Kidney (tissue), 14 donors: Measurements from ENCODE around the gene CES2. TPM values are rescaled to one million over a fixed set of nuclear protein-coding genes. Genes with fewer than 3 reads are reported as not detected.

ENCODE experiments used
- DNase-seq, 5 donors: peaks; one replicate each; pipeline ENCODE4 v3.0.0-alpha.2; 2013 to 2020
- FAIRE-seq: peaks from 2 replicates; lab custom pipeline; 2012; peaks lifted over from hg19 to GRCh38; lab: Jason Lieb, UNC
- H3K27ac ChIP-seq, 2 donors: one replicate each; pipeline ENCODE4 v1.7.0; 2013; ENCODE audit warnings: low read depth in 2 of 2, low read length in 2 of 2, inconsistent platforms in 1 of 2
- H3K27me3 ChIP-seq: one replicate; pipeline ENCODE4 v1.7.1; 2013; ENCODE audit warnings: low read length, inconsistent platforms; ENCODE audit not compliant: control insufficient read depth, insufficient read depth
- H3K36me3 ChIP-seq, 3 donors: one replicate each; pipeline versions ENCODE4 v1.7.0 to v1.7.1; 2013; ENCODE audit warnings: low read length in 3 of 3, control low read depth in 1 of 3, inconsistent platforms in 1 of 3; ENCODE audit not compliant: insufficient read depth in 3 of 3, control insufficient read depth in 2 of 3
- H3K4me1 ChIP-seq, 3 donors: one replicate each; pipeline versions ENCODE4 v1.7.0 to v1.7.1; 2013; ENCODE audit warnings: low read length in 3 of 3, inconsistent platforms in 1 of 3, low read depth in 1 of 3; ENCODE audit not compliant: control insufficient read depth in 2 of 3, insufficient read depth in 2 of 3
- H3K4me3 ChIP-seq, 3 donors: one replicate each; pipeline versions ENCODE4 v1.7.0 to v1.8.1; 2013; ENCODE audit warnings: low read length in 3 of 3, control low read depth in 1 of 3, inconsistent platforms in 1 of 3
- H3K9ac ChIP-seq, 3 donors: one replicate each; pipeline versions ENCODE4 v1.7.0 to v1.7.1; 2013; ENCODE audit warnings: low read length in 3 of 3, control low read depth in 1 of 3, inconsistent platforms in 1 of 3
- H3K9me3 ChIP-seq, 3 donors: one replicate each; pipeline versions ENCODE4 v1.7.0 to v1.7.1; 2013; ENCODE audit warnings: low read length in 3 of 3, control low read depth in 1 of 3, inconsistent platforms in 1 of 3; ENCODE audit not compliant: control insufficient read depth in 2 of 3, insufficient read depth in 1 of 3
- CTCF ChIP-seq: IDR thresholded peaks from 3 replicates; pipeline ENCODE4 v1.5.1; 2012; ENCODE audit warnings: mild to moderate bottlenecking, moderate library complexity, borderline replicate concordance; ENCODE audit not compliant: insufficient read depth; ENCODE audit errors: extremely low read depth
- intact Hi-C: fragments of 100-400 bp; cut with DNase I; formaldehyde crosslinking; loops from one replicate; pipeline ENCODE4 v1.11.1; 2022
- polyA plus RNA-seq: library from polyadenylated mRNA; stranded (reverse); fragments of 350-450 nt; fragmentation: Illumina TruSeq; extraction: RNeasy Lipid Tissue Mini Kit (QIAGEN cat#74804); gene quantifications from one replicate; pipeline ENCODE4 v1.2.3, GENCODE V29; 2014; ENCODE audit warnings: low read depth, low replicate concordance; ENCODE audit not compliant: insufficient read depth
- total RNA-seq: library from RNA; stranded (reverse); fragmentation: NEBNext Ultra II Directional; extraction: Animal tissue kit (Norgen Biotek cat#: 25700); gene quantifications from one replicate; pipeline ENCODE4 v1.2.1, GENCODE V29; 2021
- donor health status: control.
- donor health status: control.
- donor health status: control.
- donor health status: control.
- donor health status: control.
- donor health status: DM: yes; HTN: yes; CAD: no.
- donor health status: Normal renal cell carcinoma (clear cell type).

Gene CES2
- total and polyA plus RNA-seq, 2 donors from 2014 or later, result 72.1 to 76.9 TPM

GRCh38 chr16:66890799-66891198 lies 44.5 kb upstream of the CES2 start:
- Histone ChIP-seq H3K36me3 (peaks cover 0 to 5% (median 0%) of the 10 kb centered on the region in 3 donors), H3K9ac (no peak overlapping the region), H3K4me3 (no peak overlapping the region), H3K27ac (peak overlapping the region in 1 of 2 donors; percentile 51), H3K27me3 (no peaks in the 10 kb centered on the region), H3K9me3 (no peaks in the 10 kb centered on the region), H3K4me1 (peaks cover 0 to 12% (median 11%) of the 10 kb centered on the region in 3 donors)
- intact Hi-C loops, result no loop called here
- FAIRE-seq, result no peak
- no peak for TF ChIP-seq CTCF
- peak in 1 of 5 donors; percentile 18 for DNase-seq

- FAIRE-seq (no peak), DNase-seq (peak in 1 of 5 donors; percentile 6)
- H3K4me1 ChIP-seq, result peaks cover 0 to 17% (median 11%) of the 10 kb centered on the region in 3 donors
- H3K27me3 ChIP-seq, result no peaks in the 10 kb centered on the region
- H3K9me3 ChIP-seq, result no peaks in the 10 kb centered on the region
- peaks cover 0 to 5% (median 0%) of the 10 kb centered on the region in 3 donors for H3K36me3 ChIP-seq
- TF ChIP-seq CTCF, result no peak
- H3K4me3 ChIP-seq, result no peak overlapping the region
- H3K9ac ChIP-seq, result no peak overlapping the region
- intact Hi-C loops, result no loop called here
- H3K27ac ChIP-seq, result no peak overlapping the region
Observed at GRCh38 chr16:66891360-66891759, 44.0 kb upstream of the CES2 start.

GRCh38 chr16:66891797-66892196 lies 43.5 kb upstream of the CES2 start:
- no peak for FAIRE-seq
- Histone ChIP-seq H3K27ac (no peak overlapping the region), H3K9me3 (no peaks in the 10 kb centered on the region), H3K9ac (no peak overlapping the region), H3K4me3 (no peak overlapping the region), H3K36me3 (peaks cover 0 to under 1% (median 0%) of the 10 kb centered on the region in 3 donors), H3K27me3 (no peaks in the 10 kb centered on the region), H3K4me1 (peaks cover 0 to 14% (median 11%) of the 10 kb centered on the region in 3 donors)
- TF ChIP-seq CTCF, result no peak
- peak in 1 of 5 donors; percentile 22 for DNase-seq
- intact Hi-C loops, result no loop called here

- Histone ChIP-seq H3K9ac (no peak overlapping the region), H3K27ac (no peak overlapping the region), H3K4me3 (no peak overlapping the region), H3K27me3 (no peaks in the 10 kb centered on the region), H3K9me3 (no peaks in the 10 kb centered on the region), H3K4me1 (peaks cover 0 to 15% (median 14%) of the 10 kb centered on the region in 3 donors), H3K36me3 (no peaks in the 10 kb centered on the region)
- FAIRE-seq (no peak), DNase-seq (peak in 1 of 5 donors; percentile 53)
- TF ChIP-seq CTCF, result no peak
- intact Hi-C loops, result no loop called here
Observed at GRCh38 chr16:66894055-66894454, 41.3 kb upstream of the CES2 start.
